GM12878 (cell line): ENCODE measurements around the gene SHISA2. TPM values are rescaled to one million over a fixed set of nuclear protein-coding genes. Genes with fewer than 3 reads are reported as not detected.

ENCODE experiments used
- ATAC-seq: fragments of 200-7000 bp; cut with Tn5 transposase; 3 replicates; pipeline ENCODE4 v1.9.1; 2020; ENCODE audit warnings: mild to moderate bottlenecking, moderate library complexity
- BruUV-seq: library from RNA; stranded (reverse); fragments of 400-500 nt; replicated peaks from 2 replicates; lab custom pipeline; 2021; lab: Mats Ljungman, UMichigan
- CTCF ChIA-PET: fragments of 300-600 bp; sonication (Branson Sonifier 250); formaldehyde crosslinking; extraction: SDS; loops from one replicate; lab custom pipeline; 2021; ENCODE audit warnings: inconsistent platforms; lab: Yijun Ruan, JAX
- POLR2A ChIA-PET: fragments of 350-600 bp; formaldehyde crosslinking; extraction: SDS; loops from one replicate; lab custom pipeline; 2021; ENCODE audit warnings: inconsistent platforms; lab: Charles Lee
- RAD21 ChIA-PET: fragments of 300-600 bp; sonication (Branson Sonifier 250); formaldehyde crosslinking; loops from one replicate; lab custom pipeline; 2023; ENCODE audit warnings: antibody characterized with exemption; ENCODE audit not compliant: unreplicated experiment; lab: Charles Lee
- SMC1A ChIA-PET: fragments of 300-600 bp; sonication (Branson Sonifier 250); formaldehyde crosslinking; loops from one replicate; lab custom pipeline; 2023; ENCODE audit not compliant: unreplicated experiment, uncharacterized antibody; lab: Charles Lee
- DNase-seq: peaks from one replicate; pipeline ENCODE4 v3.0.0-alpha.2; 2011; ENCODE audit warnings: low read depth, low spot score
- FAIRE-seq: peaks from 3 replicates; lab custom pipeline; 2011; peaks lifted over from hg19 to GRCh38; lab: Jason Lieb, UNC
- H2AFZ ChIP-seq: 2 replicates; pipeline ENCODE4 v1.6.0; 2011; ENCODE audit warnings: low read depth, low read length, control low read depth; ENCODE audit not compliant: control insufficient read depth
- H3K27ac ChIP-seq: 2 replicates; pipeline ENCODE4 v1.5.1; 2011; ENCODE audit warnings: control low read depth; ENCODE audit not compliant: control insufficient read depth, insufficient read depth
- H3K27me3 ChIP-seq, 2 experiments: replicated peaks in 1 of 2; 2 replicates each; pipeline versions ENCODE4 v1.6.0 to v1.6.1; 2011; ENCODE audit warnings: low read length in 1 of 2; ENCODE audit not compliant: control insufficient read depth in 2 of 2, insufficient read depth in 2 of 2
- H3K36me3 ChIP-seq, 2 experiments: 2 replicates each; pipeline ENCODE4 v1.5.1; 2011; ENCODE audit warnings: low read length in 1 of 2; ENCODE audit not compliant: control insufficient read depth in 2 of 2, insufficient read depth in 2 of 2
- H3K4me1 ChIP-seq: 2 replicates; pipeline ENCODE4 v1.6.1; 2011; ENCODE audit warnings: mild to moderate bottlenecking, low read length, moderate library complexity, mixed read lengths; ENCODE audit not compliant: control insufficient read depth, insufficient read depth
- H3K4me2 ChIP-seq: 2 replicates; pipeline ENCODE4 v1.6.0; 2011; ENCODE audit warnings: control low read depth; ENCODE audit not compliant: control insufficient read depth, insufficient read depth
- H3K4me3 ChIP-seq: fragments of 200-600 bp; sonication (generic); 2 replicates; pipeline ENCODE4 v1.5.1; 2016
- H3K79me2 ChIP-seq: 2 replicates; pipeline ENCODE4 v1.6.0; 2011; ENCODE audit warnings: low read length; ENCODE audit not compliant: control insufficient read depth, insufficient read depth
- H3K9ac ChIP-seq: 2 replicates; pipeline ENCODE4 v1.8.0; 2011; ENCODE audit warnings: low read length, control low read depth, mixed read lengths; ENCODE audit not compliant: control insufficient read depth, insufficient read depth
- H3K9me3 ChIP-seq: replicated peaks from 3 replicates; pipeline ENCODE4 v1.5.1; 2011; ENCODE audit warnings: mild to moderate bottlenecking, low read length; ENCODE audit not compliant: control insufficient read depth, insufficient read depth
- H4K20me1 ChIP-seq: 2 replicates; pipeline ENCODE4 v1.6.0; 2011; ENCODE audit not compliant: control insufficient read depth, insufficient read depth
- CBFB ChIP-seq: IDR thresholded peaks from 2 replicates; pipeline ENCODE4 v1.6.1; 2016; ENCODE audit warnings: antibody characterized with exemption, low read depth
- CREM ChIP-seq: IDR thresholded peaks from 2 replicates; pipeline ENCODE4 v1.6.1; 2014; ENCODE audit warnings: antibody characterized with exemption, low read depth
- ESRRA ChIP-seq: IDR thresholded peaks from 2 replicates; pipeline ENCODE4 v1.6.1; 2012; ENCODE audit warnings: mild to moderate bottlenecking, low read length, improper control_type of control experiment
- HDAC2 ChIP-seq: fragments of 200-600 bp; sonication (generic); IDR thresholded peaks from 2 replicates; pipeline ENCODE4 v1.6.1; 2017
- IKZF2 ChIP-seq, 2 experiments: fragments of 450-650 bp; IDR thresholded peaks; 2 replicates each; pipeline ENCODE4 v1.6.1; 2017; ENCODE audit warnings: mild to moderate bottlenecking in 2 of 2, moderate library complexity in 2 of 2
- KDM1A ChIP-seq: fragments of 200-600 bp; sonication (generic); IDR thresholded peaks from 2 replicates; pipeline ENCODE4 v1.6.1; 2016; ENCODE audit warnings: borderline replicate concordance
- LARP7 ChIP-seq: fragments of 450-650 bp; IDR thresholded peaks from 2 replicates; pipeline ENCODE4 v1.6.1; 2017; ENCODE audit warnings: mild to moderate bottlenecking
- RFX5 ChIP-seq: IDR thresholded peaks from 2 replicates; pipeline ENCODE4 v1.6.1; 2011; ENCODE audit warnings: low read depth, low read length, improper control_type of control experiment
- SIX5 ChIP-seq: IDR thresholded peaks from 2 replicates; pipeline ENCODE4 v1.6.1; 2011; ENCODE audit warnings: mild to moderate bottlenecking, low read depth, low read length, moderate library complexity; ENCODE audit not compliant: severe bottlenecking
- SMC3 ChIP-seq: IDR thresholded peaks from 2 replicates; pipeline ENCODE4 v1.6.1; 2011; ENCODE audit warnings: low read length, improper control_type of control experiment, borderline replicate concordance
- SPI1 ChIP-seq: IDR thresholded peaks from 2 replicates; pipeline ENCODE4 v1.6.1; 2011; ENCODE audit warnings: low read depth, mild to moderate bottlenecking, low read length, moderate library complexity, borderline replicate concordance; ENCODE audit not compliant: insufficient read depth
- TCF3 ChIP-seq: IDR thresholded peaks from 2 replicates; pipeline ENCODE4 v1.6.1; 2012; ENCODE audit warnings: low read depth, mild to moderate bottlenecking, low read length, borderline replicate concordance; ENCODE audit not compliant: insufficient read depth
- ZNF24 ChIP-seq: fragments of 450-650 bp; IDR thresholded peaks from 2 replicates; pipeline ENCODE4 v1.6.1; 2017; ENCODE audit warnings: antibody characterized with exemption, mild to moderate bottlenecking
- WGBS: methylation state at CpG from one replicate; pipeline ENCODE4 v1.1.6; 2016; ENCODE audit warnings: low lambda C conversion rate; ENCODE audit not compliant: insufficient replicate concordance, insufficient coverage; ENCODE audit errors: missing lambda C conversion rate; 5-methylcytosine and 5-hydroxymethylcytosine counted together
- in situ Hi-C: fragments of 300-500 bp; cut with MboI; formaldehyde crosslinking; loops from 9 replicates; pipeline ENCODE4 v1.14.3; 2018; ENCODE audit warnings: mixed read lengths
- intact Hi-C: fragments of 100-400 bp; cut with micrococcal nuclease; formaldehyde crosslinking; loops from one replicate; pipeline ENCODE4 v1.14.2; 2022; ENCODE audit not compliant: unreplicated experiment
- polyA plus RNA-seq, 11 experiments: library from polyadenylated mRNA; depleted of rRNA in 4 of 11; unstranded in 6 of 11; stranded (reverse) in 5 of 11; fragments of >200 nt; fragmentation: Nextera tagmentation in 4 of 11; fragmentation: Illumina TruSeq in 1 of 11; extraction: Ambion mirVana in 4 of 11; extraction: Trizol in 1 of 11; gene quantifications; 1 replicate in 1 of 11; 2 replicates in 10 of 11; pipeline versions ENCODE4 v1.2.1 to v1.2.3, GENCODE V29; 2011 to 2016; ENCODE audit warnings: inconsistent platforms in 2 of 11, missing spikeins in 2 of 11, low read depth in 1 of 11
- total RNA-seq, 4 experiments: library from RNA; depleted of rRNA in 3 of 4; stranded (reverse); fragments of >200 nt in 3 of 4; fragmentation: Illumina TruSeq in 1 of 4; extraction: Trizol in 1 of 4; gene quantifications; 2 replicates each; pipeline versions ENCODE4 v1.2.1 to v1.2.3, GENCODE V29; 2013 to 2021
- TF ChIP-seq, protein P1 (sequence below): fragments of 450-650 bp; IDR thresholded peaks from 2 replicates; pipeline ENCODE4 v1.6.1; 2017; ENCODE audit warnings: mild to moderate bottlenecking
- TF ChIP-seq, protein P2 (sequence below): IDR thresholded peaks from 2 replicates; pipeline ENCODE4 v1.6.1; 2012; ENCODE audit warnings: low read depth, low read length, improper control_type of control experiment
- TF ChIP-seq, protein P3 (sequence below): IDR thresholded peaks from 2 replicates; pipeline ENCODE4 v1.6.1; 2011; ENCODE audit warnings: low read depth, mild to moderate bottlenecking, low read length, moderate library complexity, borderline replicate concordance; ENCODE audit errors: extremely low read depth
- TF ChIP-seq, protein P4 (sequence below): fragments of 450-650 bp; IDR thresholded peaks from 2 replicates; pipeline ENCODE4 v1.6.1; 2016; ENCODE audit warnings: mild to moderate bottlenecking

SHISA2 gene
- total and polyA plus RNA-seq, 10 of the 15 experiments (the other 5 are each of a cell fraction or from before 2014, with no cell fraction given) = 0.04 to 0.08 TPM; not detected in 8

DNA sequence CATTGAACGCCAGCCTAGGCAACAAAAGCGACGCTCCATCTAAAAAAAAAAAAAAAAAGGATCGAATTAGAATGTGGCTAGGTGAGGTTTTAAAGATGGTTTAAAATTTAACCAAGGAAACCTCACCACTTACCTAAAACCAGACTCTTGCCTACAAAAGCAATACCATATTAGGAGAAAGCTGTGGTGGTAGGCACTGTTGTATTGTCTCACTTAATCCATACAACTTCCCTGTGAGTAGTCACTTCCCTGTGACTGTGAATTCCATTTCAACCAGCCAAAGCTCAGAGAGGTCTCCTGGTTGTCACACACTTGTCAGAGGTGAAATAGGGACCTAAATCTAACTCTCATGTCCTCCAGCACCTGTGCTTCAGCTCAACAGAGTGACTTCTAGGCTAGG lies 15.4 kb downstream of the SHISA2 start:
- intact Hi-C loops = no loop called here
- Histone ChIP-seq H3K4me1 (no peaks in the 10 kb centered on the region), H3K9ac (no peak overlapping the region), H3K27ac (no peak overlapping the region), H3K4me3 (no peak overlapping the region), H3K79me2 (no peaks in the 10 kb centered on the region), H2AFZ (no peak overlapping the region), H4K20me1 (no peaks in the 10 kb centered on the region), H3K36me3 (no peaks in the 10 kb centered on the region), H3K9me3 (no peaks in the 10 kb centered on the region), H3K27me3 (no peaks in the 10 kb centered on the region), H3K4me2 (no peak overlapping the region)
- no peak for TF ChIP-seq IKZF2 (IDR thresholded peaks at IDR 0.05)
- TF ChIP-seq HDAC2 = no peak
- TF ChIP-seq TCF3 = no peak
- no peak for TF ChIP-seq KDM1A
- no peak for TF ChIP-seq LARP7
- TF ChIP-seq RFX5 = no peak
- TF ChIP-seq ESRRA = no peak
- TF ChIP-seq, protein P1, sequence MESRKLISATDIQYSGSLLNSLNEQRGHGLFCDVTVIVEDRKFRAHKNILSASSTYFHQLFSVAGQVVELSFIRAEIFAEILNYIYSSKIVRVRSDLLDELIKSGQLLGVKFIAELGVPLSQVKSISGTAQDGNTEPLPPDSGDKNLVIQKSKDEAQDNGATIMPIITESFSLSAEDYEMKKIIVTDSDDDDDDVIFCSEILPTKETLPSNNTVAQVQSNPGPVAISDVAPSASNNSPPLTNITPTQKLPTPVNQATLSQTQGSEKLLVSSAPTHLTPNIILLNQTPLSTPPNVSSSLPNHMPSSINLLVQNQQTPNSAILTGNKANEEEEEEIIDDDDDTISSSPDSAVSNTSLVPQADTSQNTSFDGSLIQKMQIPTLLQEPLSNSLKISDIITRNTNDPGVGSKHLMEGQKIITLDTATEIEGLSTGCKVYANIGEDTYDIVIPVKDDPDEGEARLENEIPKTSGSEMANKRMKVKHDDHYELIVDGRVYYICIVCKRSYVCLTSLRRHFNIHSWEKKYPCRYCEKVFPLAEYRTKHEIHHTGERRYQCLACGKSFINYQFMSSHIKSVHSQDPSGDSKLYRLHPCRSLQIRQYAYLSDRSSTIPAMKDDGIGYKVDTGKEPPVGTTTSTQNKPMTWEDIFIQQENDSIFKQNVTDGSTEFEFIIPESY = no peak
- no peak for TF ChIP-seq SIX5
- no peak for TF ChIP-seq SPI1
- TF ChIP-seq SMC3 = no peak
- TF ChIP-seq ZNF24 = no peak
- TF ChIP-seq CBFB = no peak
- no peak for TF ChIP-seq CREM
- TF ChIP-seq, protein P2, sequence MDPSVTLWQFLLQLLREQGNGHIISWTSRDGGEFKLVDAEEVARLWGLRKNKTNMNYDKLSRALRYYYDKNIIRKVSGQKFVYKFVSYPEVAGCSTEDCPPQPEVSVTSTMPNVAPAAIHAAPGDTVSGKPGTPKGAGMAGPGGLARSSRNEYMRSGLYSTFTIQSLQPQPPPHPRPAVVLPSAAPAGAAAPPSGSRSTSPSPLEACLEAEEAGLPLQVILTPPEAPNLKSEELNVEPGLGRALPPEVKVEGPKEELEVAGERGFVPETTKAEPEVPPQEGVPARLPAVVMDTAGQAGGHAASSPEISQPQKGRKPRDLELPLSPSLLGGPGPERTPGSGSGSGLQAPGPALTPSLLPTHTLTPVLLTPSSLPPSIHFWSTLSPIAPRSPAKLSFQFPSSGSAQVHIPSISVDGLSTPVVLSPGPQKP = no peak
- TF ChIP-seq, protein P3, sequence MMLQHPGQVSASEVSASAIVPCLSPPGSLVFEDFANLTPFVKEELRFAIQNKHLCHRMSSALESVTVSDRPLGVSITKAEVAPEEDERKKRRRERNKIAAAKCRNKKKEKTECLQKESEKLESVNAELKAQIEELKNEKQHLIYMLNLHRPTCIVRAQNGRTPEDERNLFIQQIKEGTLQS = no peak
- TF ChIP-seq, protein P4, sequence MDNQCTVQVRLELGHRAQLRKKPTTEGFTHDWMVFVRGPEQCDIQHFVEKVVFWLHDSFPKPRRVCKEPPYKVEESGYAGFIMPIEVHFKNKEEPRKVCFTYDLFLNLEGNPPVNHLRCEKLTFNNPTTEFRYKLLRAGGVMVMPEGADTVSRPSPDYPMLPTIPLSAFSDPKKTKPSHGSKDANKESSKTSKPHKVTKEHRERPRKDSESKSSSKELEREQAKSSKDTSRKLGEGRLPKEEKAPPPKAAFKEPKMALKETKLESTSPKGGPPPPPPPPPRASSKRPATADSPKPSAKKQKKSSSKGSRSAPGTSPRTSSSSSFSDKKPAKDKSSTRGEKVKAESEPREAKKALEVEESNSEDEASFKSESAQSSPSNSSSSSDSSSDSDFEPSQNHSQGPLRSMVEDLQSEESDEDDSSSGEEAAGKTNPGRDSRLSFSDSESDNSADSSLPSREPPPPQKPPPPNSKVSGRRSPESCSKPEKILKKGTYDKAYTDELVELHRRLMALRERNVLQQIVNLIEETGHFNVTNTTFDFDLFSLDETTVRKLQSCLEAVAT = no peak
- WGBS = 60% methylated on average over 1 of the region's 4 CpGs
- CTCF ChIA-PET = interaction anchor here (1.1 kb wide), 1 partner anchor 453 kb away, joined by 3 read pairs; no protein-coding TSS in a partner anchor
- no TSS peak for BruUV-seq
- RAD21 ChIA-PET = no interaction called here
- DNase-seq (no peak), ATAC-seq (no peak), FAIRE-seq (no peak)
- POLR2A ChIA-PET = interaction anchor here (0.6 to 0.7 kb wide), 2 partner anchors 952 to 1373 kb away, joined by 4 to 11 read pairs; no protein-coding TSS in a partner anchor
- SMC1A ChIA-PET = no interaction called here
- in situ Hi-C loops = no loop called here
